HUES64 (cell line): Measurements from ENCODE around the gene CPAMD8.
"Not testable (repeated sequence)": the region's sequence is repeated elsewhere in the genome, so short reads cannot be mapped to it uniquely, and the experiment has no call there.

ENCODE experiments used
- H3K27ac ChIP-seq: 2 replicates; pipeline ENCODE4 v1.7.0; 2013; ENCODE audit warnings: low read depth, low read length, inconsistent platforms
- H3K27me3 ChIP-seq: 2 replicates; pipeline ENCODE4 v1.6.1; 2013; ENCODE audit warnings: mild to moderate bottlenecking, low read length; ENCODE audit not compliant: insufficient read depth
- H3K36me3 ChIP-seq: 2 replicates; pipeline ENCODE4 v1.6.1; 2013; ENCODE audit warnings: mild to moderate bottlenecking, low read length; ENCODE audit not compliant: insufficient read depth
- H3K4me1 ChIP-seq: 2 replicates; pipeline ENCODE4 v1.6.1; 2013; ENCODE audit warnings: mild to moderate bottlenecking, low read length, moderate library complexity; ENCODE audit not compliant: insufficient read depth
- H3K4me3 ChIP-seq: 2 replicates; pipeline ENCODE4 v1.5.1; 2013; ENCODE audit warnings: mild to moderate bottlenecking, low read length, moderate library complexity
- H3K9ac ChIP-seq: 2 replicates; pipeline ENCODE4 v1.6.1; 2013; ENCODE audit warnings: mild to moderate bottlenecking, low read depth, low read length
- H3K9me3 ChIP-seq: 2 replicates; pipeline ENCODE4 v1.6.1; 2013; ENCODE audit warnings: low read depth, low read length; ENCODE audit not compliant: insufficient read depth
- WGBS: fragments of 150-250, 120-280 bp; methylation state at CpG from one replicate; pipeline ENCODE4 v1.1.7; 2013; ENCODE audit warnings: missing lambda C conversion rate; 5-methylcytosine and 5-hydroxymethylcytosine counted together

The CPAMD8 gene

DNA sequence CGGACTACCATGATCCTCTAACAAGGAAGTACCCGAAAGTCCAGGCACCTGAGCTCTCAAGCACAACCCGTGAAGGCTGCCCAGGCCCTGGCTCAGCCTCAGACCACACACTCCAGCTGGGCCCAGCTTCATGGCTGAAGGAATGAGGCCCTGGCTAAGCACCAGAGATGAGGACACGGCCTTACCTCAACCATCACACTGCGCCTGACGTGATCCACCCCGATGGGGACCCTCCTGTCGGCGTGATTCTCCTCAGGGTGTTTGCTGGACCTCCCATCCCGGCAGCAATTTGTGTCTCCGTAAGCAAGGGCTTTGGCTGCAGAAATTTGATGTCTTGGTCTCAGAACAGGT lies 81.3 kb downstream of the CPAMD8 start:
- Histone ChIP-seq H3K9ac (no peak overlapping the region), H3K9me3 (no peaks in the 10 kb centered on the region), H3K4me3 (no peak overlapping the region), H3K27me3 (no peaks in the 10 kb centered on the region), H3K27ac (no peak overlapping the region), H3K4me1 (no peaks in the 10 kb centered on the region), H3K36me3 (no peaks in the 10 kb centered on the region)
- 94% methylated on average over 11 of the region's 11 CpGs for WGBS

DNA sequence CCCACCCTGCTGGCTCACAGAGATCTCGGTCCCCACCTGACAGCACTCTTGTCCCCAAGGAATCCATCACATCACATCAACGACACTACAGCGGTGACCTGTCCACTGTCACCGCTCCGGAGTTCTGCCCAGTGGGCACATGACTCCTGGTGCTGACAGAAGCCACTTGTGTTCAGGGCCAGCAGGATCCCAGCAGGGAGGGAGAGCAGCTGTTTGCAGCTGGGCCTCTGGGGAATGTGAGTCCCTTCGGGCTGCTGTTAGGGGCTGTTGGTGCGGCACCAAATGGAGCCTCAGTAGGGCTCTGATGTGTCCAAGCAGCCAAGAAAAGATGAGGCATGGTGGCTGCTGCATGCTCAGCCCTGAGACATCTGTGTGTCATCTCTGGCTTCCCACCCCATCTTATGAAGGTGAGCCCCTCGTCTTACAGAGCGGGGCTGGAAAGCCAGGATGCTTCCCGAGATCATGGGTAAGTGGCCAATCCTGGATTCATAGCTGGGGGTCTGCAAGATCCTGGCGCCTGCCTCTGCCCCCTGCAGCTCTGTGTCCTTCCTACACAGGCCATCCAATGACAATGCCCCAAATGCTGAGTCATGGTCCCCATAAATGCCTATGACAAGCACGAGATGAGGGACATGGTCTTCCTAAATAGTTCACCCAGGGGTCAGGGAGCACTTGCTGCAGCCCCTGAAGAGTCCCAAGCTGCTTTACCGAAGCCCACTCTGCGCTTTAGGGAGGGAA lies 81.8 kb downstream of the CPAMD8 start:
- Histone ChIP-seq H3K4me1 (no peaks in the 10 kb centered on the region), H3K9me3 (no peaks in the 10 kb centered on the region), H3K27ac (no peak overlapping the region), H3K36me3 (no peaks in the 10 kb centered on the region), H3K4me3 (no peak overlapping the region), H3K9ac (no peak overlapping the region), H3K27me3 (no peaks in the 10 kb centered on the region)
- 83% methylated on average over 14 of the region's 14 CpGs for WGBS

GRCh38 chr19:16943942-16944625 lies 82.5 kb downstream of the CPAMD8 start:
- H3K9me3 ChIP-seq, result no peaks in the 10 kb centered on the region
- H3K9ac ChIP-seq, result no peak overlapping the region
- H3K4me1 ChIP-seq, result no peaks in the 10 kb centered on the region
- H3K27ac ChIP-seq, result no peak overlapping the region
- 91% methylated on average over 13 of the region's 13 CpGs for WGBS
- no peaks in the 10 kb centered on the region for H3K27me3 ChIP-seq
- no peaks in the 10 kb centered on the region for H3K36me3 ChIP-seq
- H3K4me3 ChIP-seq, result no peak overlapping the region

- not testable (repeated sequence) for H3K9ac ChIP-seq, H3K27me3 ChIP-seq, H3K9me3 ChIP-seq, H3K4me1 ChIP-seq, H3K4me3 ChIP-seq, H3K27ac ChIP-seq, H3K36me3 ChIP-seq
- WGBS, result 95% methylated on average over 5 of the region's 7 CpGs
These were observed 83.5 kb downstream of the CPAMD8 start for GRCh38 chr19:16943090-16943489.

- no peaks in the 10 kb centered on the region for H3K9me3 ChIP-seq
- no peaks in the 10 kb centered on the region for H3K36me3 ChIP-seq
- no peaks in the 10 kb centered on the region for H3K27me3 ChIP-seq
- H3K9ac ChIP-seq, result no peak overlapping the region
- H3K4me1 ChIP-seq, result no peaks in the 10 kb centered on the region
- no peak overlapping the region for H3K27ac ChIP-seq
- 92% methylated on average over 6 of the region's 6 CpGs for WGBS
- H3K4me3 ChIP-seq, result no peak overlapping the region
These were observed 84.0 kb downstream of the CPAMD8 start for GRCh38 chr19:16942583-16942982.

DNA sequence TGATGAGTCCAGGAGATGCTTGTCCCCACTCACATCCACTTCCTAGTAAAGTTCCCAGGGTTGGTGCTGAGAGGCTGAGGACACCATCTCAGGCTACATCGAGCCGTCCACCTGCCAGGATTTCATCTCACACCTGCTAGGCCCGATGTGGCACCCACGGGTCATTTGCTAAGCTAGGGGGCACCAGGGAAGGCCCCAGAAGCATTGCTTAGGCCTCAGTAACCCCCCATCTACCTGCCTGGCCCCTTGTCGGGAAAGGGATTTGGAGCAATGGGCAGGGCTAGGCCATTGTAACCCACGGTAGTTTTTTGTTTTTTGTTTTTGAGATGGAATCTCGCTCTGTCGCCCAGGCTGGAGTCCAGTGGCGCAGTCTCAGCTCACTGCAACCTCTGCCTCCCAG lies 86.0 kb downstream of the CPAMD8 start:
- Histone ChIP-seq H3K4me1 (no peaks in the 10 kb centered on the region), H3K4me3 (no peak overlapping the region), H3K9me3 (no peaks in the 10 kb centered on the region; the same call in 1 of the 2 replicates), H3K9ac (no peak overlapping the region), H3K27ac (no peak overlapping the region), H3K27me3 (no peaks in the 10 kb centered on the region), H3K36me3 (no peaks in the 10 kb centered on the region)
- 83% methylated on average over 9 of the region's 9 CpGs for WGBS

GRCh38 chr19:16940063-16940462 lies 86.5 kb downstream of the CPAMD8 start:
- not testable (repeated sequence) for H3K27me3 ChIP-seq, H3K9ac ChIP-seq, H3K36me3 ChIP-seq, H3K4me1 ChIP-seq, H3K27ac ChIP-seq, H3K9me3 ChIP-seq, H3K4me3 ChIP-seq
- 98% methylated on average over 6 of the region's 7 CpGs for WGBS

- H3K27me3 ChIP-seq, result no peaks in the 10 kb centered on the region
- H3K9me3 ChIP-seq, result peaks cover 15% of the 10 kb centered on the region
- H3K27ac ChIP-seq, result no peak overlapping the region
- H3K4me3 ChIP-seq, result no peak overlapping the region
- no peak overlapping the region for H3K9ac ChIP-seq
- H3K36me3 ChIP-seq, result no peaks in the 10 kb centered on the region
- 89% methylated on average over 11 of the region's 11 CpGs for WGBS
- H3K4me1 ChIP-seq, result no peaks in the 10 kb centered on the region
These were observed 88.4 kb downstream of the CPAMD8 start for GRCh38 chr19:16938211-16938610.

- H3K9ac ChIP-seq, H3K4me3 ChIP-seq, H3K4me1 ChIP-seq, H3K27ac ChIP-seq, H3K27me3 ChIP-seq, H3K36me3 ChIP-seq: not testable (repeated sequence)
- WGBS, result 93% methylated on average over 12 of the region's 12 CpGs
- peaks cover 15% of the 10 kb centered on the region for H3K9me3 ChIP-seq
These were observed 88.8 kb downstream of the CPAMD8 start for GRCh38 chr19:16937796-16938195.

GRCh38 chr19:16936901-16937300 lies 89.7 kb downstream of the CPAMD8 start:
- Histone ChIP-seq H3K27ac (no peak overlapping the region), H3K9me3 (peaks cover 15% of the 10 kb centered on the region), H3K27me3 (no peaks in the 10 kb centered on the region), H3K4me3 (no peak overlapping the region), H3K9ac (no peak overlapping the region), H3K36me3 (no peaks in the 10 kb centered on the region), H3K4me1 (no peaks in the 10 kb centered on the region)
- 86% methylated on average over 2 of the region's 2 CpGs for WGBS

DNA sequence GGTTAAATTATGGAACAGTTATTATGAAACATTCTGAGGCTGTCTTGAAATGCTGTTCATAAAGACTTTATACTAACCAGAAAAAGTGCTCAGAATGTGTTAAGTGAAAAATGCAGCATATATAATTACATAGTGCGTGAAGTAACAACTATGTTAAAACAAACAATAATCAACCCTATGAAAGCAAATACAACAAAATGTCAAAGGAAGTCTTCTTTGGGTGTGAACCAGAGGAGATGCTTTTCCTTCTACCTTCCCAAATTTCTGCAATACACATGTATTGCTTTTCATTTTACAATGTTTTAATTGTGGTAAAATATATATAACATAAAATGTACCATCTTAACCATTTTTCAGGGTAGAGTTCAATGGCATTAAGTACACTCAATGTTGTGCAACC lies 92.1 kb downstream of the CPAMD8 start:
- Histone ChIP-seq H3K9ac (no peak overlapping the region), H3K36me3 (no peaks in the 10 kb centered on the region), H3K27me3 (no peaks in the 10 kb centered on the region), H3K4me3 (no peak overlapping the region), H3K27ac (no peak overlapping the region), H3K4me1 (no peaks in the 10 kb centered on the region), H3K9me3 (peaks cover 15% of the 10 kb centered on the region)
- no CpG with 5 or more reads among the region's 1 CpG for WGBS
